Stimulated activated effector memory CD8-positive, alpha-beta T cell treated with anti-CD3 and anti-CD28 coated beads, Interleukin-12 subunit alpha, Interleukin-12 subunit beta, amount 100 ng/mL, for 72 hours (primary cell): ENCODE results near the gene HLA-F.

Experiments
- ATAC-seq: fragments of 150-1000 bp; cut with Tn5 transposase; 2 replicates; pipeline ENCODE4 v1.10.0; 2021
- DNase-seq, 2 donors: peaks; one replicate each; pipeline ENCODE4 v3.0.0; 2021 to 2022; ENCODE audit warnings: low spot score in 2 of 2
- H3K27ac Mint-ChIP-seq: one replicate; pipeline ENCODE4 v1.8.0; 2022; ENCODE audit warnings: mild to moderate bottlenecking, mixed read lengths
- H3K36me3 Mint-ChIP-seq: one replicate; pipeline ENCODE4 v1.8.0; 2022; ENCODE audit warnings: mild to moderate bottlenecking, mixed read lengths
- H3K4me1 Mint-ChIP-seq: one replicate; pipeline ENCODE4 v1.8.0; 2022; ENCODE audit warnings: mixed read lengths
- H3K4me3 Mint-ChIP-seq: one replicate; pipeline ENCODE4 v1.8.0; 2022; ENCODE audit warnings: mild to moderate bottlenecking, mixed read lengths
- H3K9me3 Mint-ChIP-seq: one replicate; pipeline ENCODE4 v1.8.0; 2022; ENCODE audit warnings: mixed read lengths

The HLA-F gene

DNA sequence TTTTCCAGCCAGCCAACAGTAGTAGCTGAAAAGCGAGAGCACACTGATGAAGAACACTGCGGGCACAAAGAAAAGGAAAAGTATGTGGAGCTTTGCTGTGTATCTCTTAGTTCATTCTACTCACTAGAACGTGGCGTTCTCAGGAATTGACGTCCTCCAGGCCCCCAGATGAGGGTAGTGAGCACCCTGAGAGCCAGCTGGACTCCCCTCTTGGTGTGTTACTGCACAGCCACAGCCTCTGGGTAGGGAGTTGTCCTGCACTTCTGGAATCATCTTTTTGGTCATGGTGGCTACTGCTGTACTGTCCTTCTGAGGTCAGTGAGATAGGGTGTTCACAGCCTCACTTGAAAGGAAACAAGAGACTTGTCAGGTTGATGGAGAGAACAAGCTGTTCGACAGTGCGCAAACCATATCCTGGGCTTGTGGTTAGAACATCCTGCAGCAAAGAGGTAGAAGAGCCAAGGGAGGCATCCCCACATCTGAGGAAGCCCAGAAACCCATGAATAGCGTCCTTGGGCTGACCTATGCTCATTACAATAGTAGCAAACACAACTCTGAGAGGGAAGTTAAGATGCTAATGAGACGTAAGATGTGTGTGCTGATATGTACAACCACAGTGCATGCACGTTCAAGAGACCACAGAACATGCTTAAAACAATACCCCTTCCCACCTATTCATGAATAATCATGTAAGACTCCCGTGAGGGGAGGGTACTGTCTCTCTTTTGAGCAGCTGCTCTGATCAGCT is 14.6 kb upstream of the HLA-F start:
- DNase-seq (peak in 1 of 2 donors; percentile 70), ATAC-seq (peak; percentile 84)
- Mint-ChIP-seq H3K27ac (peak overlapping the region; percentile 86), H3K36me3 (no peaks in the 10 kb centered on the region), H3K9me3 (no peaks in the 10 kb centered on the region), H3K4me1 (peaks cover 57% of the 10 kb centered on the region), H3K4me3 (peak overlapping the region; percentile 66)

DNA sequence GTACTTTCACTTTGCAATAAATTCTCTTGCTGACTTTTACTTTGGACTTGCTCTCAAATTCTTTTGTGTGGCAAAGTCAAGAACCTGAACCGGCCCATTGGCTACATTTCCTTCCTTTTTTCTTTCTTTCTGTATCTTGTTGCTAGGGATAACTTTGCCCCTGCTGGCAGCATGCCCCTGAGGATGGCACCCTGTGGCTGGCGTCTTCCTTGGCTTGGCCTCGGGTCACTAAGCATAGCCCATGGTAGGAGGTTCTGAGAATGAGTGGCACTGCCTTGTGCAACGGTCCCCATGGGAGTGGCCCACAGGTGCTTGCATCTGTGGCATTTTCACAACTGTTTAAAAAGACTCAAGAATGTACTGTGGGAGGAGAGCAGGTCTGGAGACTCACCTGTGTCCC is 14.0 kb upstream of the HLA-F start:
- Mint-ChIP-seq H3K36me3 (no peaks in the 10 kb centered on the region), H3K4me3 (peak overlapping the region; percentile 66), H3K4me1 (peaks cover 57% of the 10 kb centered on the region), H3K27ac (peak overlapping the region; percentile 86), H3K9me3 (no peaks in the 10 kb centered on the region)
- ATAC-seq (peak; percentile 39), DNase-seq (no peak)

DNA sequence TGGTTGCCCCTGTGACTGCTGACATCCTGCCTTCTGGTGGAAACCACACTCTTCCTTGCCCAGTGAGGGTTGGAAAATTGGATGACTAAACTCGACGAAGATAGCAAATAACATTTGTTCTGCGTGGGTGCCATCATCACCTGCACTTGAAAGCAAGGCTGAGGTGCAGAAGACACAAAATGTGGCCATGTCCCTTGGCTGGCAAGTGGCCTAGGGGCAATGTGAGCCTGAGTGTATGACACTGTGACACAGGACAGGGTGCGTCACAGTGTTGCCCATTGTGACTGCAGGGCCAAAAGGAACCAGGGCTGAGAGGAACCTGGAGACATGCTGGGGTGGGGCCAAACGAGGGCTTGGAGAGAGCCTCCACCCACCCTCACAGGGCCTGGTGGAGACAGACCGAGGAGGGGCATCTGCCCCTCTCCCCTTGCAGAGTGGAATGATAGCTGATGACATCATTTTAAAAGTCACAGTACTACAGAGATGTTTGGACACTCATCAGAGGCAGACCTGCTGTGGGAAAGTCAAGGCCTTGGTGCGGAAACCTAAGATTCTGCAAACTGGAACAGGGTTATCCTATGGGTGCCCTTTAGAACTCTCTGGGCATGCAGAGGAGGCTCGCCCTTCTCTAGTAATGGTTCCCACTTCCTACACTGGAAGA is 12.8 kb upstream of the HLA-F start:
- no peaks in the 10 kb centered on the region for H3K36me3 Mint-ChIP-seq
- peak overlapping the region; percentile 48 for H3K27ac Mint-ChIP-seq
- ATAC-seq: no peak
- peak in 1 of 2 donors; percentile 49 for DNase-seq
- H3K4me3 Mint-ChIP-seq: no peak overlapping the region
- no peaks in the 10 kb centered on the region for H3K9me3 Mint-ChIP-seq
- H3K4me1 Mint-ChIP-seq: peaks cover 57% of the 10 kb centered on the region

DNA sequence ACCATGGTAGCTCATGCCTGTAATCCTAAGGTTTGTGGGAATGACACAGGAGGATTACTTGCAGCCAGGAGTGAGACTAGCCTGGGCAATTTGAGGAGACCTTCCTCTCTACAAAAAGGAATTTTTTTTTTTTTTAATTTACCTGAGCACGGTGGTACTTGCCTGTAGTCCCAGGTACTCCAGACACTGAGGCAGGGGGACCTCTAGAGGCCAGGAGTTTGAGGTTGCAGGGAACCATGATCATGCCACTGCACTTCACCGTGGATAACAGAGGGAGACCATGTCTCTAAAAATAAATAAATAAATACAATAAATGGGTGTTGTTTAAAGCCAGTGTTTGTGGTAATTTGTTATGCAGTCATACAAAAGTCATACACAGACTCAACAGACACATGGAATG is 2.4 kb upstream of the HLA-F start:
- no peaks in the 10 kb centered on the region for H3K9me3 Mint-ChIP-seq
- H3K27ac Mint-ChIP-seq: no peak overlapping the region
- peaks cover 38% of the 10 kb centered on the region for H3K4me1 Mint-ChIP-seq
- peaks cover 40% of the 10 kb centered on the region for H3K36me3 Mint-ChIP-seq
- peak overlapping the region; percentile 90 for H3K4me3 Mint-ChIP-seq
- DNase-seq: peak in 1 of 2 donors; percentile 47
- no peak for ATAC-seq

DNA sequence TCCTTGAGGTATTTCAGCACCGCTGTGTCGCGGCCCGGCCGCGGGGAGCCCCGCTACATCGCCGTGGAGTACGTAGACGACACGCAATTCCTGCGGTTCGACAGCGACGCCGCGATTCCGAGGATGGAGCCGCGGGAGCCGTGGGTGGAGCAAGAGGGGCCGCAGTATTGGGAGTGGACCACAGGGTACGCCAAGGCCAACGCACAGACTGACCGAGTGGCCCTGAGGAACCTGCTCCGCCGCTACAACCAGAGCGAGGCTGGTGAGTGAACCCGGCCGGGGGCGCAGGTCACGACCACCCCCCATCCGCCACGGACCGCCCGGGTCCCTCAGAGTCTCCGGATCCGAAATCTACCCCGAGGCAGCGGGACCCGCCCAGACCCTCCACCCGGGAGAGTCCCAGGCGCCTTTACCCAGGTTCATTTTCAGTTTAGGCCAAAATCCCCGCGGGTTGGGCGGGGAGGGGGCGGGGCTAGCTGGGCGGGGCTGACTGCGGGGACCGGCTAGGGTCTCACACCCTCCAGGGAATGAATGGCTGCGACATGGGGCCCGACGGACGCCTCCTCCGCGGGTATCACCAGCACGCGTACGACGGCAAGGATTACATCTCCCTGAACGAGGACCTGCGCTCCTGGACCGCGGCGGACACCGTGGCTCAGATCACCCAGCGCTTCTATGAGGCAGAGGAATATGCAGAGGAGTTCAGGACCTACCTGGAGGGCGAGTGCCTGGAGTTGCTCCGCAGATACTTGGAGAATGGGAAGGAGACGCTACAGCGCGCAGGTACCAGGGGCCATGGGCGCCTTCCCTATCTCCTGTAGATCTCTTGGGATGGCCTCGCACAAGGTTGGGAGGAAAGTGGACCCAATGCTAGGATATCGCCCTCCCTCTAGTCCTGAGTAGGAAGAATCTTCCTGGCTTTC is 693 bp downstream of the HLA-F start:
- Mint-ChIP-seq H3K36me3 (peaks cover 67% of the 10 kb centered on the region), H3K4me3 (peak overlapping the region; percentile 90), H3K4me1 (peaks cover 64% of the 10 kb centered on the region), H3K9me3 (no peaks in the 10 kb centered on the region), H3K27ac (peak overlapping the region; percentile 97)
- peak; percentile 72 for ATAC-seq
- peak; percentile 40 to 77 for DNase-seq

DNA sequence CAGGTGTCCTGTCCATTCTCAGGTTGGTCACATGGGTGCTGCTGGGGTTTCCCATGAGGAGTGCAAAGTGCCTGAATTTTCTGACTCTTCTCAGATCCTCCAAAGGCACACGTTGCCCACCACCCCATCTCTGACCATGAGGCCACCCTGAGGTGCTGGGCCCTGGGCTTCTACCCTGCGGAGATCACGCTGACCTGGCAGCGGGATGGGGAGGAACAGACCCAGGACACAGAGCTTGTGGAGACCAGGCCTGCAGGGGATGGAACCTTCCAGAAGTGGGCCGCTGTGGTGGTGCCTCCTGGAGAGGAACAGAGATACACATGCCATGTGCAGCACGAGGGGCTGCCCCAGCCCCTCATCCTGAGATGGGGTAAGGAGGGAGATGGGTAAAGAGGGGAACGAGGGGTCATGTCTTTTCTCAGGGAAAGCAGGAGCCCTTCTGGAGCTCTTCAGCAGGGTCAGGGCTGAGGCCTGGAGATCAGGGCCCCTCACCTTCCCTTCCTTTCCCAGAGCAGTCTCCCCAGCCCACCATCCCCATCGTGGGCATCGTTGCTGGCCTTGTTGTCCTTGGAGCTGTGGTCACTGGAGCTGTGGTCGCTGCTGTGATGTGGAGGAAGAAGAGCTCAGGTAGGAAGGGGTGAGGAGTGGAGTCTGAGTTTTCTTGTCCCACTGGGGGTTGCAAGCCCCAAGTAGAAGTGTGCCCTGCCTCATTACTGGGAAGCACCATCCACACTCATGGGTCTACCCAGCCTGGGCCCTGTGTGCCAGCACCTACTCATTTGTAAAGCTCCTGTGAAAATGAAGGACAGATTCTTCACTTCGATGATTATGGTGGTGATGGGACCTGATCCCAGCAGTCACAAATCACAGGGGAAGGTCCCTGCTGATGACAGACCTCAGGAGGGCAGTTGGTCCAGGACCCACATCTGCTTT is 2.0 kb downstream of the HLA-F start:
- Mint-ChIP-seq H3K4me3 (peak overlapping the region; percentile 90), H3K4me1 (peaks cover 72% of the 10 kb centered on the region), H3K27ac (peak overlapping the region; percentile 97), H3K36me3 (peaks cover 75% of the 10 kb centered on the region), H3K9me3 (no peaks in the 10 kb centered on the region)
- ATAC-seq (no peak), DNase-seq (peak in 1 of 2 donors; percentile 51)

DNA sequence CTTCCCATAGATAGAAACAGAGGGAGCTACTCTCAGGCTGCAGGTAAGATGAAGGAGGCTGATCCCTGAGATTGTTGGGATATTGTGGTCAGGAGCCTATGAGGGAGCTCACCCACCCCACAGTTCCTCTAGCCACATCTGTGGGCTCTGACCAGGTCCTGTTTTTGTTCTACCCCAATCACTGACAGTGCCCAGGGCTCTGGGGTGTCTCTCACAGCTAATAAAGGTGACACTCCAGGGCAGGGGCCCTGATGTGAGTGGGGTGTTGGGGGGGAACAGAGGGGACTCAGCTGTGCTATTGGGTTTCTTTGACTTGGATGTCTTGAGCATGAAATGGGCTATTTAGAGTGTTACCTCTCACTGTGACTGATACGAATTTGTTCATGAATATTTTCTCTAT is 2.8 kb downstream of the HLA-F start:
- ATAC-seq: no peak
- peaks cover 78% of the 10 kb centered on the region for H3K36me3 Mint-ChIP-seq

DNA sequence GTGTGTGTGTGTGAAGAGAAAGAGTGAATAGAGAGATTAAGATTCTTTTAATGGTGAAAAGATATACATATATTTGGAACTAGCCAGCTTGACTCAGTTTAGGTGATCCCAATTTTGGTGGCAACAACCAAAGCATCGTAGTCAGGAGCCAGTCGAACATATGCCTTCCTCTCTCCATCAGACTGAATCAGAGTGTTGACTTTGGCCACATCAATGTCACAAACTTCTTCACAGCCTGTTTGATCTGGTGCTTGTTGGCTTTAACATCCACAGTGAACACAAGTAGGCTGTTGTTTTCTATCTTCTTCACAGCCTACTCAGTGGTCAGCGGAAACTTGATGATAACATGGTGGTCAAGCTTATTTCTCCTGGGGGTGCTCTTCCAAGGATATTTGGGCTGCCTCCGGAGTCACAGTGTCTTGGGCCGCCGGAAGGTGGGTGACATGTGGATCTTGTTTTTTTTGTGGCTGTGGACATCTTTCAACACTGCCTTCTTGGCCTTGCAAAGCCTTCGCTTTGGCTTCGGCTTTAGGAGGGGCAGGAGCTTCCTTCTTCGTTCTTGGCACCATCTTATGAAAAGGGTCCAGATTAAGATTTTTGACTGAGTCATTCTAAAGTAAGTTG is 3.4 kb downstream of the HLA-F start:
- H3K36me3 Mint-ChIP-seq: peaks cover 80% of the 10 kb centered on the region
- H3K9me3 Mint-ChIP-seq: no peaks in the 10 kb centered on the region
- H3K4me3 Mint-ChIP-seq: peak overlapping the region; percentile 90
- DNase-seq (no peak), ATAC-seq (no peak)
- H3K4me1 Mint-ChIP-seq: peaks cover 78% of the 10 kb centered on the region
- H3K27ac Mint-ChIP-seq: peak overlapping the region; percentile 97

More for the DNA sequence above, 2.8 kb downstream of the HLA-F start:
- peak overlapping the region; percentile 97 for H3K27ac Mint-ChIP-seq
- H3K9me3 Mint-ChIP-seq: no peaks in the 10 kb centered on the region
- H3K4me1 Mint-ChIP-seq: peaks cover 80% of the 10 kb centered on the region
- DNase-seq: peak in 1 of 2 donors; percentile 48
- peak overlapping the region; percentile 90 for H3K4me3 Mint-ChIP-seq

DNA sequence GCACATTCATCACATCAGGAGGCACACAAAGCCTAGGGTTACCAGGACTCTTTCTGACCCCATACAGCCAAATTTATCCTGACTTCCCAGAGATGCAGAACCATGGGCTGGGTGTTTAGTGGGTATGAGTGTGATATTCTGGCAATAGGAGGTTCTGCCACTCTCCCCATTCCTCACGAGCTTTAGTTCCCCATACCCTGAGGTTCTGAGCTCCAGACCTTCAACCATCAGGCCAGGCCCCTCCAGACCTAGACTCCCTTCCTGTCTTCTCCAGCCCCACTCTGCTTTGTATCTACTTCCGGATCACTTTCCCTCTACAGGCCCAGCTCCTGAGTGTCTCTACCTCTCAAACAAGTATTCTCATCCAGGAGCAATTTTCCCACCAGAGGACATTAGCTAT is 4.4 kb downstream of the HLA-F start:
- peak overlapping the region; percentile 97 for H3K27ac Mint-ChIP-seq
- H3K9me3 Mint-ChIP-seq: no peaks in the 10 kb centered on the region
- no peak for ATAC-seq
- H3K4me1 Mint-ChIP-seq: peaks cover 68% of the 10 kb centered on the region
- no peak for DNase-seq
- peak overlapping the region; percentile 90 for H3K4me3 Mint-ChIP-seq
- H3K36me3 Mint-ChIP-seq: peaks cover 72% of the 10 kb centered on the region

DNA sequence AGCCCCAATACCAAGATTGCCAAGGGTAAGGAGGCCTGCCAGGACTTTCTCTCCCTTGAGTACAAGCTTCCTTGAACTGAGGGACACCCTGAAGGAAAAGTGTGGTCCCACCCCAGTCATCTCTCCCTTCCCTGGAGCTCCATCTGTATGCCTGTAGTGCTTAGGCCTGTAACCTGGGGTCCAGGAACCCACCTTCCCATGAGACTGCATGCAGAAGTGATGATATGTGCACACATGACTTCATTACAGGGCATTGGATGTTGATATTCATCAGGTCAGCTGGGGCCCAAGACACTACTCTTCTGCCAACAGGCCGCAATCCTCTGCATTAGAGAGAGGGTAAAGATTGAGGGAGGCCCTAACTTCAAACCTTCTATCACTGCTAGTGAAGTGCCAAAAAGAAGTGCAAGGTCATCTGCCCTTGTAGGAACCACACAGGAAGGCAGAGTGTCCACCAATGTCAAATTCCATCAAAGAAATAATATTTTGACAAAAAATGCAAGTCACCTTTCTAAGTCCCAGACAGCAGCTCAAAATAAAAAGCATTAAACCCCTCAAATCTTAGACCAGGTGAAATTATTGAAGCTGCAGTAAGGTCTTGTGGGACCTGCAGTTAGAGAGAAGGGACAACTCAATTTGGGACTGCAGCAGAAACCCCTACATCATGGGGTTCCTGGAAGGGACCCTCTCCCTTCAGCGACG is 5.1 kb downstream of the HLA-F start:
- Mint-ChIP-seq H3K36me3 (peaks cover 66% of the 10 kb centered on the region), H3K4me1 (peaks cover 66% of the 10 kb centered on the region), H3K4me3 (peak overlapping the region; percentile 90), H3K27ac (peak overlapping the region; percentile 97), H3K9me3 (no peaks in the 10 kb centered on the region)
- ATAC-seq: no peak
- DNase-seq: no peak

DNA sequence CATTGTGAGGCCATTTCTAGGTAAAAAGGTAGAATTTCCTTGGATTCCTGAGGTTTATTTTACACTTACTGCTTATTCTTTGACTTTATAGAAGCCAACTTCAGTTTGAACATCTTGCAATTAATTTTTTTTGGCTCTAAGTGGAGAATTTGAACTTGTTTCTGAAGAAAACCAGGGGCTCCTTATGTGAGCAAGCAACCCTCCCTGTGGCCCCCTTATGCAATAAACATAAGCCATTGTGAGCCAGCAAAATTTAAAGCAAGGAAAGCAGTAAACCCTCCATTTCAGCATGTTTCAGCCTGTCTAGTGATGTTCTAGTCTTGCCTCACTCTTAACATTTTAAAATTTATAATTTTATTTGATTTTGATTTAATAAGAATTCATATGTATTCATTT is 5.6 kb downstream of the HLA-F start:
- DNase-seq (peak in 1 of 2 donors; percentile 28), ATAC-seq (no peak)
- H3K36me3 Mint-ChIP-seq: peaks cover 61% of the 10 kb centered on the region
- no peaks in the 10 kb centered on the region for H3K9me3 Mint-ChIP-seq
- H3K27ac Mint-ChIP-seq: no peak overlapping the region
- no peak overlapping the region for H3K4me3 Mint-ChIP-seq
- peaks cover 67% of the 10 kb centered on the region for H3K4me1 Mint-ChIP-seq

DNA sequence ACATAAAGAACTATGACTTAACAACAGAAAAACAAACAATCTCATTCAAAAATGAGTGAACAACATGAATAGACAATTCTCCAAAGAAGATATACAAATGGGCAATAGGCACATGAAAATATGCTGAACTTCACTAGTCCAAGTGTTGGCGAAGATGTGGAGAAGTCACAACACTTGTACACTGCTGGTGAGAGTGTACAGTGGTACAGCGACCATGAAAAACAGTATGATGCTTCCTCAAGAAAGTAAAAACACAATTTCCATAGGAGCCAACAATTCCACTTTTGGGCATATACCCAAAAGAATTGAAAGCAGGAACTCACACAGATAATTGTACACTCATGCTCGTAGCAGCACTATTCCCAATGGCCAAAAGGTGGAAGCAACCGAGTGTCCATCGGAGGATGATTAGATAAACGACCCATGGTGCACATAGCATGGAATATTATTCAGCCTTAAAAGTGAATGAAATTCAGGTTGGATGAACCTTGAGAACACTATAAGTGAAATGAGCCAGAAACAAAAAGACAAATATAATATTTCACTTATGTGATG is 6.6 kb downstream of the HLA-F start:
- Mint-ChIP-seq H3K36me3 (peaks cover 51% of the 10 kb centered on the region), H3K4me1 (peaks cover 67% of the 10 kb centered on the region), H3K9me3 (no peaks in the 10 kb centered on the region), H3K27ac (no peak overlapping the region), H3K4me3 (no peak overlapping the region)
- DNase-seq: peak in 1 of 2 donors; percentile 32
- no peak for ATAC-seq

DNA sequence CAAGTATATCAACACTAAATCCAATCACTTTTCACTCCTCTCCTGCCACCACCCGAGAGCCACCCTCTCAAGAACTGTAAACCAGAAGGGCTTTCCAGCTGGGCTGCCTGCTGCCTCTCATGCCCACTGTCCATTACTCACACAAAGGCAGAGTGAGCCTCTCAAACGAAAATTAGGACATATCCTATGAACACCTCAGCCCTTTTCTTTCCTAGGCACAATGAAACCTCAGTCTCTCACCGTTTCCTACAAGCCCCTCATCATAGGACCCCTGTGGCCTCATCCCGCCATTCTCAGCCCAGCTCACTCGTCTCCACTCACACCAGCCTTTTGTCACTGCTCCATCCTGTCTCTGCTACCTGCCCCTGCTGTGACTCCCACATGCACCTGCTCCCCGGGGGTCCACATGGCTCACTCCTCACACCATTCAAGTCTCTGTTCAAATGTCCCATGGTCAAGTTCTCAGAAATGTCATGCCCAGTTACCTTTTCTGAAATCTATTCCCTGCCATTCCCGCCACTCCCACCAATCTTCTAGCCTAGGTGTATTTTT is 7.4 kb downstream of the HLA-F start:
- H3K9me3 Mint-ChIP-seq: no peaks in the 10 kb centered on the region
- ATAC-seq (no peak), DNase-seq (peak in 1 of 2 donors; percentile 49)
- H3K36me3 Mint-ChIP-seq: peaks cover 43% of the 10 kb centered on the region
- peak overlapping the region; percentile 33 for H3K27ac Mint-ChIP-seq
- peaks cover 60% of the 10 kb centered on the region for H3K4me1 Mint-ChIP-seq
- no peak overlapping the region for H3K4me3 Mint-ChIP-seq
